SKM-1 (cell line): ENCODE results near the gene DENND2D.
"Not testable (repeated sequence)": the region's sequence is repeated elsewhere in the genome, so short reads cannot be mapped to it uniquely, and the experiment has no call there.

Experiments
- DNase-seq: peaks from one replicate; lab custom pipeline; 2025; ENCODE audit not compliant: unreplicated experiment; lab: John Stamatoyannopoulos, UW

The DENND2D gene

GRCh38 chr1:111221633-111222291, 21.3 kb upstream of the DENND2D start:
- DNase-seq = peak; percentile 77

- DNase-seq = no peak
Observed at GRCh38 chr1:111221276-111221632, 20.8 kb upstream of the DENND2D start.

- no peak for DNase-seq
Observed at GRCh38 chr1:111220302-111220890, 19.9 kb upstream of the DENND2D start.

- peak; percentile 45 for DNase-seq
Observed at GRCh38 chr1:111219557-111220286, 19.3 kb upstream of the DENND2D start.

- DNase-seq = no peak
Observed at GRCh38 chr1:111218701-111219556, 18.5 kb upstream of the DENND2D start.

GRCh38 chr1:111217183-111217910, 16.9 kb upstream of the DENND2D start:
- no peak for DNase-seq

- DNase-seq = no peak
Observed at GRCh38 chr1:111216751-111217150, 16.3 kb upstream of the DENND2D start.

GRCh38 chr1:111215285-111215684, 14.8 kb upstream of the DENND2D start:
- not testable (repeated sequence) for DNase-seq

- DNase-seq = no peak
Observed at GRCh38 chr1:111214884-111215283, 14.4 kb upstream of the DENND2D start.

- DNase-seq = no peak
Observed at GRCh38 chr1:111214074-111214801, 13.8 kb upstream of the DENND2D start.

GRCh38 chr1:111213412-111213811, 13.0 kb upstream of the DENND2D start:
- no peak for DNase-seq

- DNase-seq = no peak
Observed at GRCh38 chr1:111212634-111213335, 12.3 kb upstream of the DENND2D start.

GRCh38 chr1:111211921-111212320, 11.5 kb upstream of the DENND2D start:
- DNase-seq = no peak

- DNase-seq = no peak
Observed at GRCh38 chr1:111209622-111210021, 9.2 kb upstream of the DENND2D start.

GRCh38 chr1:111208921-111209320, 8.5 kb upstream of the DENND2D start:
- no peak for DNase-seq

- DNase-seq = peak; percentile 71
Observed at GRCh38 chr1:111205714-111206050, 5.2 kb upstream of the DENND2D start.

- peak; percentile 59 for DNase-seq
Observed at GRCh38 chr1:111204983-111205713, 4.7 kb upstream of the DENND2D start.

GRCh38 chr1:111204201-111204982, 3.9 kb upstream of the DENND2D start:
- DNase-seq = no peak
